ENCODE data around the gene GADD45G. TPM values are rescaled to one million over a fixed set of nuclear protein-coding genes. Genes with fewer than 3 reads are reported as not detected.
A peak's percentile ranks its signal among the peaks of the same experiment; 100 is the strongest.

Gene GADD45G
- total RNA-seq, 2 experiments from 2014 or later, result not detected

DNA sequence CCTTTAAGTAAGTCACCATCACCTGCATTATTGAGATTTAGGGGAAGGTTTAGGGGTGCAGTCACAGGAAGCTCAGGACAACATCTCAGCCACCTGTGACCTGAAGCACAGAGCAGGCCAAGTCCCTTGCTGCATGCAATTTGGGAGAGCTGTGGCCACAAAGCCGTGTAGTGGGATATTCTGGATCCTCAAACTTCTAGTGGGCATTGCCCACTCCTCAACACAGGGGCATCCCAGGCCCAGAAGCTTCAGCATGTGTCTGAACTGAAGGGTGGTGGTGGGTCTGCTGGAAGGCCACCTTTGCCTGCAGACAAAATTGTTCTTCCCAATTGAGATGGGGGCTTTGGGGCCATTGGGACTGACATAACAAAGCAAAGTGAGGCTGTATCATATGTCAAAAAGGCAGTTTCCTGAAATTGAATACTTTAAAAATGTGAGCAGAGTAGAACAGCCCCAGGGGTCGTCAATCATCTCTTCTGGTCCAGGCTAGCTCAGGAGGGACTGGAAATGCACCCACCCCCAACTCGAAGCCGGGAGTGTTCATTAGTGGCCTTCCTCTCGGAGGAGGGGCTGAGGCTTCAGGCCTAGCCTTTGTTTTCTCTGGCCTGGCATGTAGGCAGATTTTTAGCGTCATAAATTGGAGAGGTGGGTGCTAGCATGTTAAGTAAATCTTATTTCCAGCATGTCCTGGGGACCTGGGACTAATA lies 2.8 kb upstream of the GADD45G start:
- POLR2A ChIA-PET, result interaction anchor here (0.5 kb wide), 1 partner anchor 239 kb away, joined by 3 read pairs; no protein-coding TSS in a partner anchor
- no TSS peak for BruUV-seq (replicated peaks)

GRCh38 chr9:89602978-89603766 lies 1.6 kb upstream of the GADD45G start:
- Histone ChIP-seq H3K27ac (ENCODE audit: low read depth, low read length, poor library complexity, severe bottlenecking) (no peak overlapping the region), H3K36me3 (ENCODE audit: insufficient read depth, low read length) (no peaks in the 10 kb centered on the region), H3K79me2 (ENCODE audit: insufficient read depth, low read depth, low read length) (no peaks in the 10 kb centered on the region), H4K20me1 (ENCODE audit: insufficient read depth, low read length) (0 out of 2 replicates have a peak, but pooled peaks cover 5% of the 10 kb centered on the region), H3K9me2 (ENCODE audit: insufficient read depth, low read length) (no peaks in the 10 kb centered on the region), H3K4me2 (ENCODE audit: low read length) (peak overlapping the region; percentile 59), H3K4me1 (ENCODE audit: insufficient read depth, low read length, poor library complexity, severe bottlenecking) (peaks cover 13% of the 10 kb centered on the region), H2AFZ (ENCODE audit: low read length) (no peak overlapping the region), H3K9me3 (ENCODE audit: low read length) (no peaks in the 10 kb centered on the region), H3K4me3 (ENCODE audit: low read depth, low read length, poor library complexity, severe bottlenecking) (no peak overlapping the region)
- POLR2A ChIA-PET, result interaction anchor here (1.0 kb wide), 1 partner anchor 130 kb away, joined by 5 read pairs; no protein-coding TSS in a partner anchor
- CTCF ChIA-PET (ENCODE audit: unreplicated experiment), result interaction anchor here (0.6 to 1.8 kb wide), 4 partner anchors 104 to 499 kb away, joined by 3 to 8 read pairs (median 4); no protein-coding TSS in a partner anchor
- DNase-seq (ENCODE audit: low spot score), result peak; percentile 84
- no TSS peak for BruUV-seq (replicated peaks)
- TF ChIP-seq EZH2phosphoT487 (IDR thresholded peaks at IDR 0.05; ENCODE audit: borderline replicate concordance, low read depth, low read length), result no peak
- TF ChIP-seq CTCF (conservative IDR thresholded peaks at IDR 0.05; ENCODE audit: low read length), result peak; percentile 93
- intact Hi-C loops (cut with micrococcal nuclease; ENCODE audit: unreplicated experiment), result loop anchor here (1.0 to 5.0 kb wide), 8 partner anchors 139 to 499 kb away; no protein-coding TSS in a partner anchor

More for the DNA sequence above, 2.8 kb upstream of the GADD45G start:
- Histone ChIP-seq H3K4me1 (ENCODE audit: insufficient read depth, low read length, poor library complexity, severe bottlenecking) (peaks cover 13% of the 10 kb centered on the region), H2AFZ (ENCODE audit: low read length) (no peak overlapping the region), H3K9me3 (ENCODE audit: low read length) (no peaks in the 10 kb centered on the region), H3K27ac (ENCODE audit: low read depth, low read length, poor library complexity, severe bottlenecking) (no peak overlapping the region), H4K20me1 (ENCODE audit: insufficient read depth, low read length) (0 out of 2 replicates have a peak, but pooled peaks cover 5% of the 10 kb centered on the region), H3K79me2 (ENCODE audit: insufficient read depth, low read depth, low read length) (no peaks in the 10 kb centered on the region), H3K4me3 (ENCODE audit: low read depth, low read length, poor library complexity, severe bottlenecking) (no peak overlapping the region), H3K9me2 (ENCODE audit: insufficient read depth, low read length) (no peaks in the 10 kb centered on the region), H3K4me2 (ENCODE audit: low read length) (no peak overlapping the region), H3K36me3 (ENCODE audit: insufficient read depth, low read length) (no peaks in the 10 kb centered on the region)
- TF ChIP-seq CTCF (conservative IDR thresholded peaks at IDR 0.05; ENCODE audit: low read length), result no peak
- CTCF ChIA-PET (ENCODE audit: unreplicated experiment), result interaction anchor here (0.7 to 1.6 kb wide), 3 partner anchors 10 to 500 kb away, joined by 3 to 4 read pairs (median 4); no protein-coding TSS in a partner anchor
- intact Hi-C loops (cut with micrococcal nuclease; ENCODE audit: unreplicated experiment), result loop anchor here (2.0 to 5.0 kb wide), 5 partner anchors 140 to 395 kb away; no protein-coding TSS in a partner anchor
- DNase-seq (ENCODE audit: low spot score), result no peak

All from OCI-LY7 (cell line).